Breast epithelium (tissue), 4 donors: ENCODE results near the gene ZNF496. TPM values are rescaled to one million over a fixed set of nuclear protein-coding genes. Genes with fewer than 3 reads are reported as not detected.

Source experiments
- DNase-seq, 2 donors: peaks; one replicate each; pipeline ENCODE4 v3.0.0-alpha.2; 2019; ENCODE audit warnings: low spot score in 2 of 2
- H3K27ac ChIP-seq, 2 donors: fragments of 200-600 bp; sonication (generic) in 1 of 2; one replicate each; pipeline ENCODE4 v1.5.1; 2016 to 2019; ENCODE audit warnings: mild to moderate bottlenecking in 1 of 2
- H3K27me3 ChIP-seq, 2 donors: fragments of 200-600 bp; sonication (generic) in 1 of 2; one replicate each; pipeline versions ENCODE4 v1.5.1 to v1.6.0; 2017 to 2019; ENCODE audit warnings: control low read depth in 1 of 2, mild to moderate bottlenecking in 1 of 2
- H3K36me3 ChIP-seq: fragments of 200-600 bp; one replicate; pipeline ENCODE4 v1.5.1; 2019
- H3K4me1 ChIP-seq, 2 donors: fragments of 200-600 bp; sonication (generic); one replicate each; pipeline ENCODE4 v1.5.1; 2016 to 2019; ENCODE audit warnings: control low read depth in 1 of 2
- H3K4me3 ChIP-seq, 3 donors: fragments of 200-600 bp; sonication (generic); 1 replicate in 2 of 3; 2 replicates in 1 of 3; pipeline ENCODE4 v1.5.1; 2016 to 2019; ENCODE audit warnings: mild to moderate bottlenecking in 3 of 3, moderate library complexity in 2 of 3
- H3K9me3 ChIP-seq, 2 donors: fragments of 200-600 bp; sonication (generic) in 1 of 2; one replicate each; pipeline ENCODE4 v1.5.1; 2016 to 2019; ENCODE audit warnings: control low read depth in 1 of 2
- CTCF ChIP-seq, 3 donors: fragments of 450-650 bp; IDR thresholded peaks; one replicate each; pipeline ENCODE4 v1.5.1; 2016 to 2017; ENCODE audit warnings: antibody characterized with exemption in 3 of 3, mild to moderate bottlenecking in 3 of 3, moderate library complexity in 3 of 3
- POLR2A ChIP-seq: fragments of 450-650 bp; IDR thresholded peaks from one replicate; pipeline ENCODE4 v1.6.1; 2016; ENCODE audit warnings: antibody characterized with exemption, mild to moderate bottlenecking, moderate library complexity
- POLR2AphosphoS5 ChIP-seq, 3 donors: sonication (generic); formaldehyde crosslinking; IDR thresholded peaks; one replicate each; pipeline ENCODE4 v1.6.1; 2017; ENCODE audit warnings: antibody characterized with exemption in 3 of 3
- intact Hi-C: fragments of 100-400 bp; cut with DNase I; formaldehyde crosslinking; loops from one replicate; pipeline ENCODE4 v1.15.1; 2023; ENCODE audit warnings: low total_unique reads
- total RNA-seq, 3 donors: library from RNA; depleted of rRNA; stranded (reverse); fragments of >200 nt; gene quantifications; one replicate each; pipeline ENCODE4 v1.1.0, GENCODE V29; 2016

Gene ZNF496
- total RNA-seq, 3 donors from 2014 or later, result 29.4 to 39.4 (median 31.1) TPM

- no peaks in the 10 kb centered on the region for H3K4me1 ChIP-seq
- no peaks in the 10 kb centered on the region for H3K27me3 ChIP-seq
- H3K36me3 ChIP-seq, result no peaks in the 10 kb centered on the region
- no peak for DNase-seq
- peaks cover 5 to 21% of the 10 kb centered on the region in 2 donors for H3K9me3 ChIP-seq
- no peak overlapping the region for H3K27ac ChIP-seq
- TF ChIP-seq CTCF (IDR thresholded peaks at IDR 0.05), result no peak
- TF ChIP-seq POLR2AphosphoS5 (IDR thresholded peaks at IDR 0.05), result no peak
- TF ChIP-seq POLR2A, result no peak
- H3K4me3 ChIP-seq, result no peak overlapping the region
- intact Hi-C loops, result no loop called here
Observed at GRCh38 chr1:247247568-247247967, 84.1 kb downstream of the ZNF496 start.

Other genes starting within 250 kb of the ZNF496 start
- gene ZNF669, start 227.5 kb downstream of the ZNF496 start, total RNA-seq, result 10 to 100 TPM in 2 of 3 donors, 1 to 10 TPM in 1; 5.9 to 11.7 (median 11.5) TPM
- gene ZNF124, start 159.8 kb downstream of the ZNF496 start, total RNA-seq, result 10 to 100 TPM; 16.8 to 54.2 (median 46.5) TPM
- not detected for gene VN1R5, start 75.8 kb downstream of the ZNF496 start, total RNA-seq
- gene NLRP3, start 84.3 kb upstream of the ZNF496 start, total RNA-seq, result 1 to 10 TPM in 2 of 3 donors, under 1 TPM in 1; 0.66 to 7.8 (median 3.2) TPM
- gene OR2B11, start 126.2 kb upstream of the ZNF496 start, total RNA-seq, result not detected
- not detected for gene OR2C3, start 204.6 kb upstream of the ZNF496 start, total RNA-seq
- 1 to 10 TPM in 1 of 3 donors, under 1 TPM in 1, not detected in 1; 0.15 to 1.3 TPM for gene GCSAML, start 217.3 kb upstream of the ZNF496 start, total RNA-seq